ENCODE results near the gene TMED8. TPM values are rescaled to one million over a fixed set of nuclear protein-coding genes. Genes with fewer than 3 reads are reported as not detected.
"Not testable (repeated sequence)": the region's sequence is repeated elsewhere in the genome, so short reads cannot be mapped to it uniquely, and the experiment has no call there.

Gene TMED8
- total RNA-seq: 1 to 10 TPM; 8.0 to 9.4 TPM
- polyA plus RNA-seq: 1 to 10 TPM; 2.5 to 4.0 TPM
- long read RNA-seq, donor 1, full-length matches to known transcripts: 2 of 14 reads
- long read RNA-seq, donor 1, partial matches to known transcripts: 0 of 14 reads
- long read RNA-seq, donor 1, other reads (novel, unspliced or antisense): 12 of 14 reads
- long read RNA-seq, donor 2, partial matches to known transcripts: 2 of 8 reads
- long read RNA-seq, donor 2, other reads (novel, unspliced or antisense): 6 of 8 reads

GRCh38 chr14:77376771-77377501 is at the start of gene TMED8, which contains the start of gene SAMD15:
TMED8 (minus strand) TSS chr14:77377094; CDS start chr14:77377053, 41 bp downstream.
SAMD15 (plus strand) TSS chr14:77377379; CDS start chr14:77377419, 40 bp downstream.
- Histone ChIP-seq H3K9me3 (ENCODE audit: control insufficient read depth, low read length) (no peaks in the 10 kb centered on the region), H3K27me3 (ENCODE audit: control insufficient read depth in 1 of 2, insufficient read depth in 2 of 2, low read length in 1 of 2) (no peaks in the 10 kb centered on the region), H3K27ac (ENCODE audit: low read depth in 1 of 2, low read length in 2 of 2) (peak within 1 kb of the TSS in 1 of 2 donors; percentile 74), H3K36me3 (ENCODE audit: control insufficient read depth in 1 of 2, insufficient read depth in 2 of 2, low read length in 1 of 2) (no peaks in the 10 kb centered on the region), H3K4me3 (ENCODE audit: low read length in 2 of 2) (peak within 1 kb of the TSS; percentile 66 to 77), H3K4me1 (ENCODE audit: control insufficient read depth in 1 of 2, insufficient read depth in 2 of 2, low read length in 2 of 2) (peaks cover 0 to 2% of the 10 kb centered on the region in 2 donors)
- ATAC-seq (ENCODE audit: low FRiP score) (peak; percentile 98), DNase-seq (peak; percentile 90 to 95)
- WGBS, 2 donors: 0% methylated on average over 63 to 69 of the region's 69 CpGs
- intact Hi-C loops (cut with DNase I): no loop called here

GRCh38 chr14:77426396-77426795 is 49.5 kb upstream of the TMED8 start:
- DNase-seq: no peak
- Histone ChIP-seq H3K27ac (ENCODE audit: low read depth in 1 of 2, low read length in 2 of 2) (no peak overlapping the region), H3K27me3 (ENCODE audit: control insufficient read depth in 1 of 2, insufficient read depth in 2 of 2, low read length in 1 of 2) (no peaks in the 10 kb centered on the region), H3K4me1 (ENCODE audit: control insufficient read depth in 1 of 2, insufficient read depth in 2 of 2, low read length in 2 of 2) (no peaks in the 10 kb centered on the region), H3K4me3 (ENCODE audit: low read length in 2 of 2) (no peak overlapping the region), H3K9me3 (ENCODE audit: control insufficient read depth, low read length) (peaks cover 2% of the 10 kb centered on the region), H3K36me3 (ENCODE audit: control insufficient read depth in 1 of 2, insufficient read depth in 2 of 2, low read length in 1 of 2) (peaks cover 27 to 29% of the 10 kb centered on the region in 2 donors)
- 96 to 98% methylated on average over 3 of the region's 3 CpGs for WGBS, 2 donors
- intact Hi-C loops (cut with DNase I): no loop called here
- no peak for ATAC-seq (ENCODE audit: low FRiP score)

- no peak for DNase-seq
- H3K4me3 ChIP-seq (ENCODE audit: low read length in 2 of 2): no peak overlapping the region
- H3K9me3 ChIP-seq (ENCODE audit: control insufficient read depth, low read length): peaks cover 2% of the 10 kb centered on the region
- H3K4me1 ChIP-seq (ENCODE audit: control insufficient read depth in 1 of 2, insufficient read depth in 2 of 2, low read length in 2 of 2): no peaks in the 10 kb centered on the region
- H3K27ac ChIP-seq (ENCODE audit: low read depth in 1 of 2, low read length in 2 of 2): no peak overlapping the region
- intact Hi-C loops (cut with DNase I): no loop called here
- 86 to 87% methylated on average over 3 of the region's 3 CpGs for WGBS, 2 donors
- H3K36me3 ChIP-seq (ENCODE audit: control insufficient read depth in 1 of 2, insufficient read depth in 2 of 2, low read length in 1 of 2): peaks cover 27 to 29% of the 10 kb centered on the region in 2 donors
- ATAC-seq (ENCODE audit: low FRiP score): no peak
- H3K27me3 ChIP-seq (ENCODE audit: control insufficient read depth in 1 of 2, insufficient read depth in 2 of 2, low read length in 1 of 2): no peaks in the 10 kb centered on the region
These were observed 48.0 kb upstream of the TMED8 start for GRCh38 chr14:77424862-77425261.

GRCh38 chr14:77423423-77423822 is 46.5 kb upstream of the TMED8 start, which contains the start of gene NOXRED1:
NOXRED1 (minus strand) TSS chr14:77423523; CDS start chr14:77422889, 634 bp downstream.
- H3K27ac ChIP-seq (ENCODE audit: low read depth in 1 of 2, low read length in 2 of 2): no peak within 1 kb of the TSS
- no peak for DNase-seq
- H3K27me3 ChIP-seq (ENCODE audit: control insufficient read depth in 1 of 2, insufficient read depth in 2 of 2, low read length in 1 of 2): no peaks in the 10 kb centered on the region
- intact Hi-C loops (cut with DNase I): no loop called here
- H3K4me3 ChIP-seq (ENCODE audit: low read length in 2 of 2): no peak within 1 kb of the TSS
- H3K9me3 ChIP-seq (ENCODE audit: control insufficient read depth, low read length): peaks cover 4% of the 10 kb centered on the region
- H3K4me1 ChIP-seq (ENCODE audit: control insufficient read depth in 1 of 2, insufficient read depth in 2 of 2, low read length in 2 of 2): no peaks in the 10 kb centered on the region
- no peak for ATAC-seq (ENCODE audit: low FRiP score)
- peaks cover 17 to 20% of the 10 kb centered on the region in 2 donors for H3K36me3 ChIP-seq (ENCODE audit: control insufficient read depth in 1 of 2, insufficient read depth in 2 of 2, low read length in 1 of 2)
- WGBS, 2 donors: 98 to 100% methylated on average over 1 of the region's 1 CpG

GRCh38 chr14:77421201-77421600 is 44.3 kb upstream of the TMED8 start:
- intact Hi-C loops (cut with DNase I): no loop called here
- H3K4me1 ChIP-seq (ENCODE audit: control insufficient read depth in 1 of 2, insufficient read depth in 2 of 2, low read length in 2 of 2): no peaks in the 10 kb centered on the region
- H3K27me3 ChIP-seq (ENCODE audit: control insufficient read depth in 1 of 2, insufficient read depth in 2 of 2, low read length in 1 of 2): no peaks in the 10 kb centered on the region
- 34 to 78% methylated on average over 2 of the region's 2 CpGs for WGBS, 2 donors
- ATAC-seq (ENCODE audit: low FRiP score) (no peak), DNase-seq (no peak)
- H3K36me3 ChIP-seq (ENCODE audit: control insufficient read depth in 1 of 2, insufficient read depth in 2 of 2, low read length in 1 of 2): peaks cover 7 to 9% of the 10 kb centered on the region in 2 donors
- no peak overlapping the region for H3K27ac ChIP-seq (ENCODE audit: low read depth in 1 of 2, low read length in 2 of 2)
- peaks cover 4% of the 10 kb centered on the region for H3K9me3 ChIP-seq (ENCODE audit: control insufficient read depth, low read length)
- H3K4me3 ChIP-seq (ENCODE audit: low read length in 2 of 2): no peak overlapping the region

GRCh38 chr14:77416836-77417235 is 39.9 kb upstream of the TMED8 start:
- ATAC-seq (ENCODE audit: low FRiP score): no peak
- H3K36me3 ChIP-seq (ENCODE audit: control insufficient read depth in 1 of 2, insufficient read depth in 2 of 2, low read length in 1 of 2): no peaks in the 10 kb centered on the region
- intact Hi-C loops (cut with DNase I): no loop called here
- H3K4me3 ChIP-seq (ENCODE audit: low read length in 2 of 2): no peak overlapping the region
- H3K9me3 ChIP-seq (ENCODE audit: control insufficient read depth, low read length): peaks cover 2% of the 10 kb centered on the region
- no peaks in the 10 kb centered on the region for H3K27me3 ChIP-seq (ENCODE audit: control insufficient read depth in 1 of 2, insufficient read depth in 2 of 2, low read length in 1 of 2)
- 81 to 89% methylated on average over 6 to 8 of the region's 8 CpGs for WGBS, 2 donors
- no peak overlapping the region for H3K27ac ChIP-seq (ENCODE audit: low read depth in 1 of 2, low read length in 2 of 2)
- DNase-seq: no peak
- H3K4me1 ChIP-seq (ENCODE audit: control insufficient read depth in 1 of 2, insufficient read depth in 2 of 2, low read length in 2 of 2): no peaks in the 10 kb centered on the region

GRCh38 chr14:77416098-77416497 is 39.2 kb upstream of the TMED8 start:
- intact Hi-C loops (cut with DNase I); H3K4me3 ChIP-seq (ENCODE audit: low read length in 2 of 2); DNase-seq; H3K27ac ChIP-seq (ENCODE audit: low read depth in 1 of 2, low read length in 2 of 2); H3K27me3 ChIP-seq (ENCODE audit: control insufficient read depth in 1 of 2, insufficient read depth in 2 of 2, low read length in 1 of 2); H3K4me1 ChIP-seq (ENCODE audit: control insufficient read depth in 1 of 2, insufficient read depth in 2 of 2, low read length in 2 of 2); ATAC-seq (ENCODE audit: low FRiP score); H3K36me3 ChIP-seq (ENCODE audit: control insufficient read depth in 1 of 2, insufficient read depth in 2 of 2, low read length in 1 of 2); H3K9me3 ChIP-seq (ENCODE audit: control insufficient read depth, low read length): not testable (repeated sequence)
- WGBS, 2 donors: 92 to 98% methylated on average over 2 of the region's 3 CpGs

GRCh38 chr14:77415403-77416030 is 38.6 kb upstream of the TMED8 start:
- H3K27ac ChIP-seq (ENCODE audit: low read depth in 1 of 2, low read length in 2 of 2); H3K36me3 ChIP-seq (ENCODE audit: control insufficient read depth in 1 of 2, insufficient read depth in 2 of 2, low read length in 1 of 2); H3K4me3 ChIP-seq (ENCODE audit: low read length in 2 of 2); ATAC-seq (ENCODE audit: low FRiP score); H3K9me3 ChIP-seq (ENCODE audit: control insufficient read depth, low read length); H3K4me1 ChIP-seq (ENCODE audit: control insufficient read depth in 1 of 2, insufficient read depth in 2 of 2, low read length in 2 of 2); intact Hi-C loops (cut with DNase I); DNase-seq; H3K27me3 ChIP-seq (ENCODE audit: control insufficient read depth in 1 of 2, insufficient read depth in 2 of 2, low read length in 1 of 2): not testable (repeated sequence)
- WGBS, 2 donors: 92 to 93% methylated on average over 10 of the region's 10 CpGs
